B cell (primary cell): ENCODE measurements around the gene CEACAM20.

Experiments used
- EZH2 ChIP-seq: IDR thresholded peaks from 2 replicates; pipeline ENCODE4 v1.6.1; 2012; ENCODE audit warnings: borderline replicate concordance, low read depth, mild to moderate bottlenecking, moderate library complexity, low read length; ENCODE audit not compliant: insufficient read depth, poor library complexity, severe bottlenecking
- TF ChIP-seq, protein P1 (sequence below): fragments of 200-600 bp; IDR thresholded peaks from one replicate; pipeline ENCODE4 v1.8.0; 2022; ENCODE audit warnings: antibody characterized with exemption, mild to moderate bottlenecking

GRCh38 chr19:44554641-44555246 lies 25.3 kb upstream of the CEACAM20 start:
- TF ChIP-seq, protein P1, sequence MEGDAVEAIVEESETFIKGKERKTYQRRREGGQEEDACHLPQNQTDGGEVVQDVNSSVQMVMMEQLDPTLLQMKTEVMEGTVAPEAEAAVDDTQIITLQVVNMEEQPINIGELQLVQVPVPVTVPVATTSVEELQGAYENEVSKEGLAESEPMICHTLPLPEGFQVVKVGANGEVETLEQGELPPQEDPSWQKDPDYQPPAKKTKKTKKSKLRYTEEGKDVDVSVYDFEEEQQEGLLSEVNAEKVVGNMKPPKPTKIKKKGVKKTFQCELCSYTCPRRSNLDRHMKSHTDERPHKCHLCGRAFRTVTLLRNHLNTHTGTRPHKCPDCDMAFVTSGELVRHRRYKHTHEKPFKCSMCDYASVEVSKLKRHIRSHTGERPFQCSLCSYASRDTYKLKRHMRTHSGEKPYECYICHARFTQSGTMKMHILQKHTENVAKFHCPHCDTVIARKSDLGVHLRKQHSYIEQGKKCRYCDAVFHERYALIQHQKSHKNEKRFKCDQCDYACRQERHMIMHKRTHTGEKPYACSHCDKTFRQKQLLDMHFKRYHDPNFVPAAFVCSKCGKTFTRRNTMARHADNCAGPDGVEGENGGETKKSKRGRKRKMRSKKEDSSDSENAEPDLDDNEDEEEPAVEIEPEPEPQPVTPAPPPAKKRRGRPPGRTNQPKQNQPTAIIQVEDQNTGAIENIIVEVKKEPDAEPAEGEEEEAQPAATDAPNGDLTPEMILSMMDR: no peak
- TF ChIP-seq EZH2: no peak
